ENCODE data around the gene TTC14. TPM values are rescaled to one million over a fixed set of nuclear protein-coding genes. Genes with fewer than 3 reads are reported as not detected.

The TTC14 gene
- total and polyA plus RNA-seq, 2 of the 4 experiments (the other 2 are of a cell fraction): 16.9 to 38.5 TPM

DNA sequence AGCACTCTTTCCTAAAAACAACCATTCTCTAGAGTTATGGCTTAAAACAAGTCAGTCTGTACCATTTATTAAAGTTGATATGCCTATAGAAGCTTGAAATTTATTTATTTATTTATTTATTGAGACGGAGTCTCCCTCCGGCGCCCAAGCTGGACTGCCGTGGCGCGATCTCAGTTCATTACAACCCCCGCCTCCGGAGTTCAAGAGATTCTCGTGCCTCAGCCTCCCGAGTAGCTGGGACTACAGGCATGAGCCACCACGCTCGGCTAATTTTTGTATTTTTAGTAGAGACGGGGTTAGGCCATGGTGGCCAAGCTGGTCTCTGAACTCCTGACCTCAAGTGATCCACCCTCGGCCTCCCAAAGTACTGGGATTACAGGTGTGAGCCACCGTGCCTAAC lies 1.5 kb upstream of the TTC14 start:
- Histone ChIP-seq H3K14ac (replicated peaks; ENCODE audit: low read depth, low read length) (no peak overlapping the region), H4K20me1 (ENCODE audit: insufficient read depth, low read length) (no peaks in the 10 kb centered on the region), H4K5ac (ENCODE audit: low read depth, low read length) (no peak overlapping the region), H3K4me3 (ENCODE audit: insufficient read depth, low read depth, low read length) (no peak overlapping the region), H2BK20ac (ENCODE audit: low read depth, low read length) (no peak overlapping the region), H3K27me3 (ENCODE audit: control insufficient read depth, insufficient read depth, low read length) (no peaks in the 10 kb centered on the region), H3K36me3 (ENCODE audit: control insufficient read depth, insufficient read depth, low read length) (peaks cover 4% of the 10 kb centered on the region; the same call in 1 of the 2 replicates), H3K23ac (ENCODE audit: low read depth, low read length) (no peak overlapping the region), H2BK15ac (ENCODE audit: low read depth, low read length) (no peak overlapping the region), H4K91ac (ENCODE audit: insufficient read depth, low read depth, low read length) (no peak overlapping the region), H3K18ac (ENCODE audit: low read depth, low read length) (no peak overlapping the region), H3K79me1 (ENCODE audit: low read depth in 1 of 2, low read length in 2 of 2) (peaks cover 6 to 12% of the 10 kb centered on the region in 2 experiments; a peak in 3 of 4 replicates), H3K56ac (ENCODE audit: extremely low read depth, insufficient read depth, low read length) (no peak overlapping the region), H4K8ac (ENCODE audit: low read depth in 2 of 2, low read length in 2 of 2) (no peak overlapping the region), H3K4me1 (ENCODE audit: control insufficient read depth, insufficient read depth, low read length) (no peaks in the 10 kb centered on the region), H2AK5ac (ENCODE audit: low read depth, low read length) (no peak overlapping the region), H2BK5ac (ENCODE audit: low read depth, low read length, poor library complexity, severe bottlenecking) (no peak overlapping the region), H2BK120ac (ENCODE audit: low read depth, low read length) (no peak overlapping the region), H3K9me1 (ENCODE audit: insufficient read depth, low read length) (no peaks in the 10 kb centered on the region), H3K4ac (ENCODE audit: low read depth, low read length) (no peak overlapping the region), H2AK9ac (replicated peaks; ENCODE audit: low read depth, low read length, poor library complexity) (no peak overlapping the region), H3K9ac (ENCODE audit: low read depth, low read length) (no peak overlapping the region), H3K4me2 (ENCODE audit: low read depth, low read length) (no peak overlapping the region), H3K9me3 (ENCODE audit: control insufficient read depth, insufficient read depth, low read length) (no peaks in the 10 kb centered on the region), H3K27ac (ENCODE audit: insufficient read depth, low read length) (no peak overlapping the region), H2AFZ (replicated peaks; ENCODE audit: low read length, poor library complexity) (no peak overlapping the region)
- intact Hi-C loops (cut with micrococcal nuclease): no loop called here
- in situ Hi-C loops (cut with MboI; ENCODE audit: low sequenced_read_pairs): loop anchor here (25.0 kb wide), 1 partner anchor 788 kb away; no protein-coding TSS in a partner anchor
- TF ChIP-seq NFE2L2 (IDR thresholded peaks at IDR 0.05; ENCODE audit: low read depth, low read length): no peak
- no peak for TF ChIP-seq FOS (IDR thresholded peaks at IDR 0.05; ENCODE audit: low read depth, low read length)
- no peak for TF ChIP-seq CEBPB (IDR thresholded peaks at IDR 0.05; ENCODE audit: low read depth, low read length)
- no peak for TF ChIP-seq RAD21 (IDR thresholded peaks at IDR 0.05; ENCODE audit: low read length)
- TF ChIP-seq, protein P1, sequence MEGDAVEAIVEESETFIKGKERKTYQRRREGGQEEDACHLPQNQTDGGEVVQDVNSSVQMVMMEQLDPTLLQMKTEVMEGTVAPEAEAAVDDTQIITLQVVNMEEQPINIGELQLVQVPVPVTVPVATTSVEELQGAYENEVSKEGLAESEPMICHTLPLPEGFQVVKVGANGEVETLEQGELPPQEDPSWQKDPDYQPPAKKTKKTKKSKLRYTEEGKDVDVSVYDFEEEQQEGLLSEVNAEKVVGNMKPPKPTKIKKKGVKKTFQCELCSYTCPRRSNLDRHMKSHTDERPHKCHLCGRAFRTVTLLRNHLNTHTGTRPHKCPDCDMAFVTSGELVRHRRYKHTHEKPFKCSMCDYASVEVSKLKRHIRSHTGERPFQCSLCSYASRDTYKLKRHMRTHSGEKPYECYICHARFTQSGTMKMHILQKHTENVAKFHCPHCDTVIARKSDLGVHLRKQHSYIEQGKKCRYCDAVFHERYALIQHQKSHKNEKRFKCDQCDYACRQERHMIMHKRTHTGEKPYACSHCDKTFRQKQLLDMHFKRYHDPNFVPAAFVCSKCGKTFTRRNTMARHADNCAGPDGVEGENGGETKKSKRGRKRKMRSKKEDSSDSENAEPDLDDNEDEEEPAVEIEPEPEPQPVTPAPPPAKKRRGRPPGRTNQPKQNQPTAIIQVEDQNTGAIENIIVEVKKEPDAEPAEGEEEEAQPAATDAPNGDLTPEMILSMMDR (conservative IDR thresholded peaks at IDR 0.05; ENCODE audit: low read depth, low read length): no peak
- TF ChIP-seq MAZ (IDR thresholded peaks at IDR 0.05; ENCODE audit: borderline replicate concordance, low read depth, low read length): no peak
- TF ChIP-seq, protein P2, sequence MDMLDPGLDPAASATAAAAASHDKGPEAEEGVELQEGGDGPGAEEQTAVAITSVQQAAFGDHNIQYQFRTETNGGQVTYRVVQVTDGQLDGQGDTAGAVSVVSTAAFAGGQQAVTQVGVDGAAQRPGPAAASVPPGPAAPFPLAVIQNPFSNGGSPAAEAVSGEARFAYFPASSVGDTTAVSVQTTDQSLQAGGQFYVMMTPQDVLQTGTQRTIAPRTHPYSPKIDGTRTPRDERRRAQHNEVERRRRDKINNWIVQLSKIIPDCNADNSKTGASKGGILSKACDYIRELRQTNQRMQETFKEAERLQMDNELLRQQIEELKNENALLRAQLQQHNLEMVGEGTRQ (IDR thresholded peaks at IDR 0.05; ENCODE audit: low read depth, low read length): no peak
- no peak for TF ChIP-seq MXI1 (IDR thresholded peaks at IDR 0.05; ENCODE audit: borderline replicate concordance, low read depth, low read length)
- no peak for TF ChIP-seq CHD1 (IDR thresholded peaks at IDR 0.05; ENCODE audit: low read depth, low read length)
- TF ChIP-seq MAFK (IDR thresholded peaks at IDR 0.05; ENCODE audit: low read depth, low read length): no peak
- TF ChIP-seq POLR2A (IDR thresholded peaks at IDR 0.05; ENCODE audit: low read depth, low read length): no peak
- no peak for TF ChIP-seq RFX5 (IDR thresholded peaks at IDR 0.05; ENCODE audit: low read depth, low read length)
- TF ChIP-seq RCOR1 (IDR thresholded peaks at IDR 0.05; ENCODE audit: insufficient replicate concordance, low read length): no peak
- TF ChIP-seq, protein P3, sequence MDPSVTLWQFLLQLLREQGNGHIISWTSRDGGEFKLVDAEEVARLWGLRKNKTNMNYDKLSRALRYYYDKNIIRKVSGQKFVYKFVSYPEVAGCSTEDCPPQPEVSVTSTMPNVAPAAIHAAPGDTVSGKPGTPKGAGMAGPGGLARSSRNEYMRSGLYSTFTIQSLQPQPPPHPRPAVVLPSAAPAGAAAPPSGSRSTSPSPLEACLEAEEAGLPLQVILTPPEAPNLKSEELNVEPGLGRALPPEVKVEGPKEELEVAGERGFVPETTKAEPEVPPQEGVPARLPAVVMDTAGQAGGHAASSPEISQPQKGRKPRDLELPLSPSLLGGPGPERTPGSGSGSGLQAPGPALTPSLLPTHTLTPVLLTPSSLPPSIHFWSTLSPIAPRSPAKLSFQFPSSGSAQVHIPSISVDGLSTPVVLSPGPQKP (IDR thresholded peaks at IDR 0.05; ENCODE audit: borderline replicate concordance, low read depth, low read length): no peak
- TF ChIP-seq SMC3 (IDR thresholded peaks at IDR 0.05; ENCODE audit: low read depth, low read length): no peak
- TF ChIP-seq BHLHE40 (IDR thresholded peaks at IDR 0.05; ENCODE audit: low read depth, low read length): no peak
- DNase-seq (no peak), ATAC-seq (ENCODE audit: low read depth) (no peak)
- dilution Hi-C loops (cut with HindIII; ENCODE audit: low sequenced_read_pairs, unreplicated experiment): no loop called here
- ChIA-PET POLR2A (ENCODE audit: unreplicated experiment) (no interaction called here), CTCF (no interaction called here)
- 93% methylated on average over 8 of the region's 15 CpGs; no CpG with 5 or more reads in 1 of the 2 experiments for WGBS, 2 experiments (ENCODE audit: extremely low coverage in 2 of 2, insufficient read length in 1 of 2)
- BruUV-seq (replicated peaks): no TSS peak
